DOHH2 (cell line): ENCODE measurements around the gene TRH.
"Not testable (repeated sequence)": the region's sequence is repeated elsewhere in the genome, so short reads cannot be mapped to it uniquely, and the experiment has no call there.

ENCODE experiments used
- CTCF ChIP-seq: fragments of 200-600 bp; sonication (generic); IDR thresholded peaks from one replicate; pipeline ENCODE4 v1.5.1; 2014; ENCODE audit warnings: antibody characterized with exemption, mild to moderate bottlenecking, low read depth, low read length; ENCODE audit not compliant: poor library complexity, severe bottlenecking
- EZH2phosphoT487 ChIP-seq: fragments of 200-600 bp; sonication (generic); IDR thresholded peaks from 2 replicates; pipeline ENCODE4 v1.6.1; 2017; ENCODE audit warnings: borderline replicate concordance, mild to moderate bottlenecking, antibody characterized with exemption, low read length, moderate library complexity, mixed read lengths

- TF ChIP-seq CTCF, EZH2phosphoT487: not testable (repeated sequence)
These were observed 52.9 kb downstream of the TRH start for GRCh38 chr3:130027437-130027836.
